Mucosa of descending colon (tissue), 3 donors: ENCODE data around the gene LIPM. TPM values are rescaled to one million over a fixed set of nuclear protein-coding genes. Genes with fewer than 3 reads are reported as not detected.

ENCODE experiments used
- ATAC-seq: fragments of 200-7000 bp; cut with Tn5 transposase; one replicate; pipeline ENCODE4 v1.9.1; 2020; ENCODE audit warnings: mild to moderate bottlenecking, moderate library complexity
- DNase-seq, 3 donors: peaks; one replicate each; pipeline ENCODE4 v3.0.0-alpha.2; 2020
- H3K36me3 ChIP-seq: fragments of 200-600 bp; one replicate; pipeline ENCODE4 v1.8.0; 2021; ENCODE audit warnings: low read depth, mild to moderate bottlenecking
- H3K4me1 ChIP-seq: fragments of 200-600 bp; one replicate; pipeline ENCODE4 v1.8.0; 2021; ENCODE audit warnings: low read depth, mild to moderate bottlenecking
- H3K4me3 ChIP-seq: fragments of 200-600 bp; one replicate; pipeline ENCODE4 v1.8.0; 2021; ENCODE audit warnings: mild to moderate bottlenecking
- H3K9me3 ChIP-seq: fragments of 200-600 bp; one replicate; pipeline ENCODE4 v1.8.0; 2021; ENCODE audit warnings: mild to moderate bottlenecking
- intact Hi-C, 2 donors: fragments of 100-400 bp; cut with DNase I in 1 of 2; cut with micrococcal nuclease in 1 of 2; formaldehyde crosslinking; loops; one replicate each; pipeline versions ENCODE4 v1.11.0 to v1.11.1; 2022; cut with DNase I, micrococcal nuclease
- total RNA-seq, 3 donors: library from RNA; stranded (reverse); fragmentation: NEBNext Ultra II Directional in 2 of 3; extraction: Animal tissue kit (Norgen Biotek cat#: 25700) in 2 of 3; gene quantifications; one replicate each; pipeline versions ENCODE4 v1.2.1 to v1.2.4, GENCODE V29; 2021 to 2023
- TF ChIP-seq, protein P1 (sequence below): fragments of 200-600 bp; IDR thresholded peaks from one replicate; pipeline ENCODE4 v1.8.0; 2022; ENCODE audit warnings: antibody characterized with exemption, mild to moderate bottlenecking
- donor health status: DM: no; HTN: no; CAD: no; lungs with moderate emphysema.
- donor health status: DM: no; HTN: no; CAD: no.
- donor health status: DM: no; HTN: yes; CAD: no.

Gene LIPM
- total RNA-seq, 3 donors from 2014 or later = not detected

DNA sequence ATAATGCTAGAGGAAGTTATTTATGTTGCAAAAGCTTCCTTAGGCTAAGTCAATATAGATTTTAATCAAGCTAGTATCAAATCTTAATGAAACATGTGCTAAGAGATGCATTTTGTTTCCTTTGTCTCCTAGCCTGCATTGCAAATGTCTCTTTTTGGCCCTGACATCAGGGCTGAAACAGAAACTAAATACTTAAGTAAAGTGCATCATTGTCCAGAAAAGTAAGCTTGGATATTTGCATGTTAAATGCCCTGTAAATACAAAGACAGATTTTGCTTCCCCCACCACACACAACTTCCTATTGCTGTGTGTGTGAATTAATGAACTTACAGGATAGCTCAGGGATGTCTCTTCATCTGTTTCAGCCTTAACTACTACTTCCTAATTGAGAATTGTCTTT, 67.6 kb downstream of the LIPM start:
- Histone ChIP-seq H3K4me1 (no peaks in the 10 kb centered on the region), H3K9me3 (no peaks in the 10 kb centered on the region), H3K4me3 (no peak overlapping the region), H3K36me3 (no peaks in the 10 kb centered on the region)
- intact Hi-C loops = no loop called here
- TF ChIP-seq, protein P1, sequence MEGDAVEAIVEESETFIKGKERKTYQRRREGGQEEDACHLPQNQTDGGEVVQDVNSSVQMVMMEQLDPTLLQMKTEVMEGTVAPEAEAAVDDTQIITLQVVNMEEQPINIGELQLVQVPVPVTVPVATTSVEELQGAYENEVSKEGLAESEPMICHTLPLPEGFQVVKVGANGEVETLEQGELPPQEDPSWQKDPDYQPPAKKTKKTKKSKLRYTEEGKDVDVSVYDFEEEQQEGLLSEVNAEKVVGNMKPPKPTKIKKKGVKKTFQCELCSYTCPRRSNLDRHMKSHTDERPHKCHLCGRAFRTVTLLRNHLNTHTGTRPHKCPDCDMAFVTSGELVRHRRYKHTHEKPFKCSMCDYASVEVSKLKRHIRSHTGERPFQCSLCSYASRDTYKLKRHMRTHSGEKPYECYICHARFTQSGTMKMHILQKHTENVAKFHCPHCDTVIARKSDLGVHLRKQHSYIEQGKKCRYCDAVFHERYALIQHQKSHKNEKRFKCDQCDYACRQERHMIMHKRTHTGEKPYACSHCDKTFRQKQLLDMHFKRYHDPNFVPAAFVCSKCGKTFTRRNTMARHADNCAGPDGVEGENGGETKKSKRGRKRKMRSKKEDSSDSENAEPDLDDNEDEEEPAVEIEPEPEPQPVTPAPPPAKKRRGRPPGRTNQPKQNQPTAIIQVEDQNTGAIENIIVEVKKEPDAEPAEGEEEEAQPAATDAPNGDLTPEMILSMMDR = no peak
- no peak for ATAC-seq
- DNase-seq = no peak

Other genes with a start within 250 kb of the LIPM start
- 10 to 100 TPM in 2 of 3 donors, 1 to 10 TPM in 1; 9.8 to 12.1 (median 11.8) TPM for gene RNLS, start 219.4 kb upstream of the LIPM start, total RNA-seq
- under 1 TPM in 2 of 3 donors, not detected in 1; 0.12 to 0.34 TPM for gene LIPJ, start 216.0 kb upstream of the LIPM start, total RNA-seq
- gene LIPF, start 138.3 kb upstream of the LIPM start, total RNA-seq = not detected
- not detected for gene LIPK, start 96.5 kb upstream of the LIPM start, total RNA-seq
- not detected for gene LIPN, start 42.7 kb upstream of the LIPM start, total RNA-seq
- 10 to 100 TPM in 2 of 3 donors, 1 to 10 TPM in 1; 9.0 to 30.6 (median 18.9) TPM for gene ANKRD22, start 49.1 kb downstream of the LIPM start, total RNA-seq
- 10 to 100 TPM; 19.2 to 44.2 (median 20.0) TPM for gene STAMBPL1, start 77.5 kb downstream of the LIPM start, total RNA-seq
- gene ACTA2, start 150.0 kb downstream of the LIPM start, total RNA-seq = 100 to 1,000 TPM in 2 of 3 donors, 10 to 100 TPM in 1; 80.6 to 920 (median 253) TPM
- 10 to 100 TPM; 31.8 to 51.0 (median 50.8) TPM for gene FAS, start 188.1 kb downstream of the LIPM start, total RNA-seq